HepG2 (cell line): ENCODE measurements around the gene ZNF71. TPM values are rescaled to one million over a fixed set of nuclear protein-coding genes. Genes with fewer than 3 reads are reported as not detected.

ENCODE experiments used
- BHLHE40 ChIP-seq: IDR thresholded peaks from 2 replicates; pipeline ENCODE4 v1.6.1; 2011; ENCODE audit warnings: low read length, improper control_type of control experiment
- HMGA1 ChIP-seq: sonication (generic); formaldehyde crosslinking; conservative IDR thresholded peaks from 2 replicates; pipeline ENCODE4 v1.4.0; 2020; ENCODE audit warnings: missing genetic modification reagents
- HNF4A ChIP-seq: sonication (generic); formaldehyde crosslinking; IDR thresholded peaks from 2 replicates; pipeline ENCODE4 v1.4.0; 2020; ENCODE audit warnings: missing genetic modification reagents
- MAFF ChIP-seq: IDR thresholded peaks from 2 replicates; pipeline ENCODE4 v1.6.1; 2011; ENCODE audit warnings: low read depth, low read length, improper control_type of control experiment
- MAZ ChIP-seq, 2 experiments: sonication (generic) in 1 of 2; formaldehyde crosslinking in 1 of 2; IDR thresholded peaks; 2 replicates each; pipeline versions ENCODE4 v1.5.0 to v1.6.1; 2012 to 2020; ENCODE audit warnings: low read depth in 2 of 2, mild to moderate bottlenecking in 2 of 2, borderline replicate concordance in 1 of 2, improper control_type of control experiment in 1 of 2, low read length in 1 of 2, missing genetic modification reagents in 1 of 2, moderate library complexity in 1 of 2
- NCOA1 ChIP-seq: sonication (generic); formaldehyde crosslinking; IDR thresholded peaks from 2 replicates; pipeline ENCODE4 v1.9.0; 2021; ENCODE audit warnings: missing genetic modification reagents
- TBX3 ChIP-seq: fragments of 450-650 bp; IDR thresholded peaks from 2 replicates; pipeline ENCODE4 v1.6.1; 2017; ENCODE audit warnings: antibody characterized with exemption, mild to moderate bottlenecking, inconsistent platforms, borderline replicate concordance
- ZC3H13 ChIP-seq: sonication (generic); formaldehyde crosslinking; IDR thresholded peaks from 2 replicates; pipeline ENCODE4 v1.8.1; 2023; ENCODE audit warnings: mild to moderate bottlenecking, missing genetic modification reagents, moderate library complexity
- ZIK1 ChIP-seq: sonication (generic); formaldehyde crosslinking; IDR thresholded peaks from 2 replicates; pipeline ENCODE4 v1.5.0; 2020; ENCODE audit warnings: mild to moderate bottlenecking, low read depth, missing genetic modification reagents, borderline replicate concordance
- ZNF124 ChIP-seq: sonication (generic); formaldehyde crosslinking; IDR thresholded peaks from 2 replicates; pipeline ENCODE4 v1.4.0; 2020; ENCODE audit warnings: missing genetic modification reagents
- ZNF775 ChIP-seq: sonication (generic); formaldehyde crosslinking; IDR thresholded peaks from 2 replicates; pipeline ENCODE4 v1.4.0; 2020; ENCODE audit warnings: missing genetic modification reagents, mild to moderate bottlenecking, moderate library complexity, borderline replicate concordance
- ZNF891 ChIP-seq: sonication (generic); formaldehyde crosslinking; IDR thresholded peaks from 2 replicates; pipeline ENCODE4 v1.5.0; 2020; ENCODE audit warnings: mild to moderate bottlenecking, missing genetic modification reagents
- polyA plus RNA-seq, 8 experiments: library from polyadenylated mRNA; depleted of rRNA in 3 of 8; stranded (reverse) in 7 of 8; unstranded in 1 of 8; fragments of >200 nt; fragmentation: Illumina TruSeq in 4 of 8; extraction: Trizol in 4 of 8; gene quantifications; 2 replicates each; pipeline versions ENCODE4 v1.2.1 to v1.2.3, GENCODE V29; 2011 to 2016; ENCODE audit warnings: low read depth in 4 of 8, missing spikeins in 1 of 8, mixed read lengths in 1 of 8; ENCODE audit not compliant: insufficient read depth in 1 of 8
- total RNA-seq, 5 experiments: library from RNA; depleted of rRNA; stranded (reverse); fragments of >200 nt; fragmentation: Illumina TruSeq; extraction: Trizol; gene quantifications; 2 replicates each; pipeline ENCODE4 v1.2.3, GENCODE V29; 2016; ENCODE audit warnings: low read depth in 1 of 5
- TF ChIP-seq, protein P1 (sequence below): sonication (generic); formaldehyde crosslinking; IDR thresholded peaks from 2 replicates; pipeline ENCODE4 v1.5.0; 2020; ENCODE audit warnings: mild to moderate bottlenecking, missing genetic modification reagents, borderline replicate concordance
- TF ChIP-seq, protein P2 (sequence below): sonication (generic); formaldehyde crosslinking; IDR thresholded peaks from 2 replicates; pipeline ENCODE4 v1.5.0; 2020; ENCODE audit warnings: missing genetic modification reagents
- TF ChIP-seq, protein P3 (sequence below): sonication (generic); formaldehyde crosslinking; IDR thresholded peaks from 2 replicates; pipeline ENCODE4 v1.4.0; 2020; ENCODE audit warnings: missing genetic modification reagents
- TF ChIP-seq, protein P4 (sequence below): sonication (generic); formaldehyde crosslinking; IDR thresholded peaks from 2 replicates; pipeline ENCODE4 v1.5.1; 2020; ENCODE audit warnings: mild to moderate bottlenecking, missing genetic modification reagents

The ZNF71 gene
- total and polyA plus RNA-seq, 2 of the 13 experiments (the other 11 are each of a cell fraction or from before 2014, with no cell fraction given) = 2.2 to 4.4 TPM

DNA sequence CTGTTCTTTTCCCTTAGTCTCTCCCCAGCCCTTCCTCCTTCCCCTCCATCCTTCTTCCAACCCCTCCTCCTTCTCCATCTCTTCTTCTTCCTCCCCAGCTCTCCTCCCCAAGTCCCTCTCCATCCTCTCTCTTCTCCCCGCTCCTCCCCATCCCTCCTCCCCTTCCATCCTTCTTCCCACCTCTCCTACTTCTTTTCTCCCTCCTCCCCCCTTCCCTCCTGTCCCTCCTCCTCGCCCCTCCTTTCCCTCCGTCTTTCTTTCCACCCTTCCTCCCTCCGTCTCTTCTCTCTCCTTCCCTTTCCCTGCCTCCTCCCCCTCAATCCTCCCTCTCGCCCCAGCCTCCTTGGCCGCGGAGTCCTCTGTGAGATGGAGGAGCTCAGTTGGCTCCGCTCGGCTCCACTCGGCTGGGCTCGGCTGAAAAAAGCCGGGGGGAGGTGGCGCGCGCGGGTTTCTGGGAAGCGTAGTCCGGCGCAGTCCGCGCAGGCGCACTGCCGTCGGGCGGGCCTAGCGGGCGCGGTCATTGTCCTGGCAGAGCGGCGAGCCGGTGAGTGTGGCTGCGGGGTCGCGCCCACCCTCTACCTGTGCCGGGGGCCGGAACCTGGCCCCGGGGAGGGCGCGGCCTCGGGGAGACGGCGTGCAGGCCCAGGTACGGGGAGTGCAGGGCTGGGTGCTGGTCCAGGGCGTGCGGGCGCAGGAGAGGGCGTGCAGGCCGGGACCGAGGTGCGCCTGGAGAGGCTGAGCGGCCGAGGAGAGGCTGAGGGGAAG, at the start of gene ZNF71 (continued):
- TF ChIP-seq, protein P1, sequence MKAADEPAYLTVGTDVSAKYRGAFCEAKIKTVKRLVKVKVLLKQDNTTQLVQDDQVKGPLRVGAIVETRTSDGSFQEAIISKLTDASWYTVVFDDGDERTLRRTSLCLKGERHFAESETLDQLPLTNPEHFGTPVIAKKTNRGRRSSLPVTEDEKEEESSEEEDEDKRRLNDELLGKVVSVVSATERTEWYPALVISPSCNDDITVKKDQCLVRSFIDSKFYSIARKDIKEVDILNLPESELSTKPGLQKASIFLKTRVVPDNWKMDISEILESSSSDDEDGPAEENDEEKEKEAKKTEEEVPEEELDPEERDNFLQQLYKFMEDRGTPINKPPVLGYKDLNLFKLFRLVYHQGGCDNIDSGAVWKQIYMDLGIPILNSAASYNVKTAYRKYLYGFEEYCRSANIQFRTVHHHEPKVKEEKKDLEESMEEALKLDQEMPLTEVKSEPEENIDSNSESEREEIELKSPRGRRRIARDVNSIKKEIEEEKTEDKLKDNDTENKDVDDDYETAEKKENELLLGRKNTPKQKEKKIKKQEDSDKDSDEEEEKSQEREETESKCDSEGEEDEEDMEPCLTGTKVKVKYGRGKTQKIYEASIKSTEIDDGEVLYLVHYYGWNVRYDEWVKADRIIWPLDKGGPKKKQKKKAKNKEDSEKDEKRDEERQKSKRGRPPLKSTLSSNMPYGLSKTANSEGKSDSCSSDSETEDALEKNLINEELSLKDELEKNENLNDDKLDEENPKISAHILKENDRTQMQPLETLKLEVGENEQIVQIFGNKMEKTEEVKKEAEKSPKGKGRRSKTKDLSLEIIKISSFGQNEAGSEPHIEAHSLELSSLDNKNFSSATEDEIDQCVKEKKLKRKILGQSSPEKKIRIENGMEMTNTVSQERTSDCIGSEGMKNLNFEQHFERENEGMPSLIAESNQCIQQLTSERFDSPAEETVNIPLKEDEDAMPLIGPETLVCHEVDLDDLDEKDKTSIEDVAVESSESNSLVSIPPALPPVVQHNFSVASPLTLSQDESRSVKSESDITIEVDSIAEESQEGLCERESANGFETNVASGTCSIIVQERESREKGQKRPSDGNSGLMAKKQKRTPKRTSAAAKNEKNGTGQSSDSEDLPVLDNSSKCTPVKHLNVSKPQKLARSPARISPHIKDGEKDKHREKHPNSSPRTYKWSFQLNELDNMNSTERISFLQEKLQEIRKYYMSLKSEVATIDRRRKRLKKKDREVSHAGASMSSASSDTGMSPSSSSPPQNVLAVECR (CRISPR knock-in tag) = peak; percentile 87; the same call in 1 of the 2 replicates
- TF ChIP-seq HNF4A (no peak), HMGA1 (CRISPR knock-in tag) (no peak), MAZ (IDR thresholded peaks at IDR 0.05; ENCODE audit: borderline replicate concordance, low read depth, low read length) (no peak), MAZ (CRISPR knock-in tag; IDR thresholded peaks at IDR 0.05; ENCODE audit: low read depth) (peak; percentile 76; the same call in 1 of the 2 replicates), MAFF (no peak), NCOA1 (peak; percentile 51; the same call in 1 of the 2 replicates), ZC3H13 (CRISPR knock-in tag) (peak; percentile 76), TBX3 (no peak), ZIK1 (CRISPR knock-in tag) (no peak), BHLHE40 (no peak), ZNF124 (no peak), ZNF775 (CRISPR knock-in tag) (no peak), ZNF891 (CRISPR knock-in tag) (no peak)
- TF ChIP-seq, protein P2, sequence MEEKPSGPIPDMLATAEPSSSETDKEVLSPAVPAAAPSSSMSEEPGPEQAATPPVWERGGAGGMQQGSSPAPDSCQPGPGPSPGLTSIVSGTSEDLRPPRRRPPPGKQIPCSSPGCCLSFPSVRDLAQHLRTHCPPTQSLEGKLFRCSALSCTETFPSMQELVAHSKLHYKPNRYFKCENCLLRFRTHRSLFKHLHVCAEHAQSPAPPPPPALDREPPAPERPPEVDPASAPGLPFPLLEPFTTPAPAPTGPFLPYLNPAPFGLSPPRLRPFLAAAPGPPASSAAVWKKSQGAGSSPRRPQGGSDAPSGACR (CRISPR knock-in tag) = peak; percentile 31; the same call in 1 of the 2 replicates
- TF ChIP-seq, protein P3, sequence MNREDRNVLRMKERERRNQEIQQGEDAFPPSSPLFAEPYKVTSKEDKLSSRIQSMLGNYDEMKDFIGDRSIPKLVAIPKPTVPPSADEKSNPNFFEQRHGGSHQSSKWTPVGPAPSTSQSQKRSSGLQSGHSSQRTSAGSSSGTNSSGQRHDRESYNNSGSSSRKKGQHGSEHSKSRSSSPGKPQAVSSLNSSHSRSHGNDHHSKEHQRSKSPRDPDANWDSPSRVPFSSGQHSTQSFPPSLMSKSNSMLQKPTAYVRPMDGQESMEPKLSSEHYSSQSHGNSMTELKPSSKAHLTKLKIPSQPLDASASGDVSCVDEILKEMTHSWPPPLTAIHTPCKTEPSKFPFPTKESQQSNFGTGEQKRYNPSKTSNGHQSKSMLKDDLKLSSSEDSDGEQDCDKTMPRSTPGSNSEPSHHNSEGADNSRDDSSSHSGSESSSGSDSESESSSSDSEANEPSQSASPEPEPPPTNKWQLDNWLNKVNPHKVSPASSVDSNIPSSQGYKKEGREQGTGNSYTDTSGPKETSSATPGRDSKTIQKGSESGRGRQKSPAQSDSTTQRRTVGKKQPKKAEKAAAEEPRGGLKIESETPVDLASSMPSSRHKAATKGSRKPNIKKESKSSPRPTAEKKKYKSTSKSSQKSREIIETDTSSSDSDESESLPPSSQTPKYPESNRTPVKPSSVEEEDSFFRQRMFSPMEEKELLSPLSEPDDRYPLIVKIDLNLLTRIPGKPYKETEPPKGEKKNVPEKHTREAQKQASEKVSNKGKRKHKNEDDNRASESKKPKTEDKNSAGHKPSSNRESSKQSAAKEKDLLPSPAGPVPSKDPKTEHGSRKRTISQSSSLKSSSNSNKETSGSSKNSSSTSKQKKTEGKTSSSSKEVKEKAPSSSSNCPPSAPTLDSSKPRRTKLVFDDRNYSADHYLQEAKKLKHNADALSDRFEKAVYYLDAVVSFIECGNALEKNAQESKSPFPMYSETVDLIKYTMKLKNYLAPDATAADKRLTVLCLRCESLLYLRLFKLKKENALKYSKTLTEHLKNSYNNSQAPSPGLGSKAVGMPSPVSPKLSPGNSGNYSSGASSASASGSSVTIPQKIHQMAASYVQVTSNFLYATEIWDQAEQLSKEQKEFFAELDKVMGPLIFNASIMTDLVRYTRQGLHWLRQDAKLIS = no peak
- TF ChIP-seq, protein P4, sequence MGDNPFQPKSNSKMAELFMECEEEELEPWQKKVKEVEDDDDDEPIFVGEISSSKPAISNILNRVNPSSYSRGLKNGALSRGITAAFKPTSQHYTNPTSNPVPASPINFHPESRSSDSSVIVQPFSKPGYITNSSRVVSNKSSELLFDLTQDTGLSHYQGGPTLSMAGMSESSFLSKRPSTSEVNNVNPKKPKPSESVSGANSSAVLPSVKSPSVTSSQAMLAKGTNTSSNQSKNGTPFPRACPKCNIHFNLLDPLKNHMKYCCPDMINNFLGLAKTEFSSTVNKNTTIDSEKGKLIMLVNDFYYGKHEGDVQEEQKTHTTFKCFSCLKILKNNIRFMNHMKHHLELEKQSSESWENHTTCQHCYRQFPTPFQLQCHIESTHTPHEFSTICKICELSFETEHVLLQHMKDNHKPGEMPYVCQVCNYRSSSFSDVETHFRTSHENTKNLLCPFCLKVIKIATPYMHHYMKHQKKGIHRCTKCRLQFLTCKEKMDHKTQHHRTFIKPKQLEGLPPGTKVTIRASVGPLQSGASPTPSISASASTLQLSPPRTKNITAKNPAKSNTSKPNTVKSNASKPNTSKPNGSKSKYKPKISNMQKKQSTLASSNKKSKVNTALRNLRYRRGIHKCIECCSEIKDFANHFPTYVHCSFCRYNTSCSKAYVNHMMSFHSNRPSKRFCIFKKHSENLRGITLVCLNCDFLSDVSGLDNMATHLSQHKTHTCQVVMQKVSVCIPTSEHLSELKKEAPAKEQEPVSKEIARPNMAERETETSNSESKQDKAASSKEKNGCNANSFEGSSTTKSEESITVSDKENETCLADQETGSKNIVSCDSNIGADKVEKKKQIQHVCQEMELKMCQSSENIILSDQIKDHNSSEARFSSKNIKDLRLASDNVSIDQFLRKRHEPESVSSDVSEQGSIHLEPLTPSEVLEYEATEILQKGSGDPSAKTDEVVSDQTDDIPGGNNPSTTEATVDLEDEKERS (CRISPR knock-in tag) = no peak
